Neural crest cell (in vitro differentiated cells): ENCODE results near the gene NKAIN2. TPM values are rescaled to one million over a fixed set of nuclear protein-coding genes. Genes with fewer than 3 reads are reported as not detected.

Experiments
- DNase-seq: peaks from one replicate; pipeline ENCODE4 v3.0.0; 2021; ENCODE audit warnings: low read depth, mixed read lengths, low spot score
- H3K27ac Mint-ChIP-seq: one replicate; pipeline ENCODE4 v1.8.0; 2021; ENCODE audit warnings: mild to moderate bottlenecking, mixed read lengths; ENCODE audit not compliant: unreplicated experiment
- H3K27me3 Mint-ChIP-seq: 2 replicates; pipeline ENCODE4 v1.8.0; 2021; ENCODE audit warnings: low read depth, mild to moderate bottlenecking, mixed read lengths
- H3K36me3 Mint-ChIP-seq: 2 replicates; pipeline ENCODE4 v1.8.0; 2021; ENCODE audit warnings: low read depth, mild to moderate bottlenecking, mixed read lengths
- H3K4me1 Mint-ChIP-seq: 2 replicates; pipeline ENCODE4 v1.8.0; 2021; ENCODE audit warnings: mixed read lengths
- H3K4me3 Mint-ChIP-seq: one replicate; pipeline ENCODE4 v1.8.0; 2021; ENCODE audit warnings: mild to moderate bottlenecking, mixed read lengths
- H3K9me3 Mint-ChIP-seq: 2 replicates; pipeline ENCODE4 v1.8.0; 2021; ENCODE audit warnings: mixed read lengths
- CTCF ChIP-seq: fragments of 200-600 bp; sonication (generic); conservative IDR thresholded peaks from 2 replicates; pipeline ENCODE4 v1.5.0; 2021; ENCODE audit warnings: antibody characterized with exemption, mild to moderate bottlenecking
- total RNA-seq: library from RNA; stranded (reverse); gene quantifications from 2 replicates; pipeline ENCODE4 v1.2.1, GENCODE V29; 2021

The NKAIN2 gene
- total RNA-seq, 1 donor from 2014 or later, result 1.1 TPM

GRCh38 chr6:124371974-124372475 is 568.4 kb downstream of the NKAIN2 start:
- H3K27me3 Mint-ChIP-seq, result no peaks in the 10 kb centered on the region
- no peaks in the 10 kb centered on the region for H3K36me3 Mint-ChIP-seq
- no peaks in the 10 kb centered on the region for H3K9me3 Mint-ChIP-seq
- no peak overlapping the region for H3K27ac Mint-ChIP-seq
- no peak for DNase-seq
- TF ChIP-seq CTCF, result no peak
- H3K4me1 Mint-ChIP-seq, result peaks cover 7% of the 10 kb centered on the region
- H3K4me3 Mint-ChIP-seq, result no peak overlapping the region

- H3K9me3 Mint-ChIP-seq, result no peaks in the 10 kb centered on the region
- H3K36me3 Mint-ChIP-seq, result no peaks in the 10 kb centered on the region
- H3K27ac Mint-ChIP-seq, result no peak overlapping the region
- no peak overlapping the region for H3K4me3 Mint-ChIP-seq
- no peaks in the 10 kb centered on the region for H3K27me3 Mint-ChIP-seq
- TF ChIP-seq CTCF, result no peak
- H3K4me1 Mint-ChIP-seq, result peaks cover 7% of the 10 kb centered on the region
- DNase-seq, result no peak
These were observed 569.7 kb downstream of the NKAIN2 start for GRCh38 chr6:124373386-124373785.

- Mint-ChIP-seq H3K4me1 (no peaks in the 10 kb centered on the region), H3K36me3 (no peaks in the 10 kb centered on the region), H3K27me3 (no peaks in the 10 kb centered on the region), H3K9me3 (peaks cover 4% of the 10 kb centered on the region), H3K27ac (no peak overlapping the region), H3K4me3 (no peak overlapping the region)
- no peak for DNase-seq
- no peak for TF ChIP-seq CTCF
These were observed 585.5 kb downstream of the NKAIN2 start for GRCh38 chr6:124389127-124389526.

DNA sequence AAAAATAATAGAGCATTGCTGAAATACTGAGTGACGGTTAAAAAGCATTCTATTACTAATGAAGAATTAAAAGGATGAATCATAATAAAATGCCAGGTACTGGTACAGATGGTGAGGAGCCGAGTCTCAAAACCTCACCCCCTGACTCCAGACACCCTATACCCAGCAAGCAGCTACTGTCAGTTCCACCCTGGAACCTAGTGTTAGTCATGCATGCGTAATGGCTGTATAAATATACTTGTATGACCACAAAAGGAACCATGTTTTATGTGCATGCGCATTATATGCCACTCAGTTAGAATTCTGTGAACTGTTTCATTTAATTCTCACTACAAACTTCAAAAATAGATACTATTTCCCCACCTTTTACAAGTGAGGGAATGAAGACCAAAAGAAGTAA is 589.9 kb downstream of the NKAIN2 start:
- TF ChIP-seq CTCF, result no peak
- Mint-ChIP-seq H3K9me3 (peaks cover 7% of the 10 kb centered on the region), H3K4me3 (no peak overlapping the region), H3K27me3 (no peaks in the 10 kb centered on the region), H3K4me1 (no peaks in the 10 kb centered on the region), H3K27ac (no peak overlapping the region), H3K36me3 (no peaks in the 10 kb centered on the region)
- no peak for DNase-seq

GRCh38 chr6:124396361-124396760 is 592.7 kb downstream of the NKAIN2 start:
- TF ChIP-seq CTCF, result no peak
- H3K4me1 Mint-ChIP-seq, result no peaks in the 10 kb centered on the region
- peaks cover 5% of the 10 kb centered on the region for H3K9me3 Mint-ChIP-seq
- H3K27me3 Mint-ChIP-seq, result no peaks in the 10 kb centered on the region
- H3K4me3 Mint-ChIP-seq, result no peak overlapping the region
- no peak for DNase-seq
- no peaks in the 10 kb centered on the region for H3K36me3 Mint-ChIP-seq
- H3K27ac Mint-ChIP-seq, result no peak overlapping the region
